NCI-H1436 (cell line): ENCODE measurements around the gene USP48.

Experiments
- DNase-seq: peaks from one replicate; lab custom pipeline; 2025; lab: John Stamatoyannopoulos, UW

The USP48 gene

DNA sequence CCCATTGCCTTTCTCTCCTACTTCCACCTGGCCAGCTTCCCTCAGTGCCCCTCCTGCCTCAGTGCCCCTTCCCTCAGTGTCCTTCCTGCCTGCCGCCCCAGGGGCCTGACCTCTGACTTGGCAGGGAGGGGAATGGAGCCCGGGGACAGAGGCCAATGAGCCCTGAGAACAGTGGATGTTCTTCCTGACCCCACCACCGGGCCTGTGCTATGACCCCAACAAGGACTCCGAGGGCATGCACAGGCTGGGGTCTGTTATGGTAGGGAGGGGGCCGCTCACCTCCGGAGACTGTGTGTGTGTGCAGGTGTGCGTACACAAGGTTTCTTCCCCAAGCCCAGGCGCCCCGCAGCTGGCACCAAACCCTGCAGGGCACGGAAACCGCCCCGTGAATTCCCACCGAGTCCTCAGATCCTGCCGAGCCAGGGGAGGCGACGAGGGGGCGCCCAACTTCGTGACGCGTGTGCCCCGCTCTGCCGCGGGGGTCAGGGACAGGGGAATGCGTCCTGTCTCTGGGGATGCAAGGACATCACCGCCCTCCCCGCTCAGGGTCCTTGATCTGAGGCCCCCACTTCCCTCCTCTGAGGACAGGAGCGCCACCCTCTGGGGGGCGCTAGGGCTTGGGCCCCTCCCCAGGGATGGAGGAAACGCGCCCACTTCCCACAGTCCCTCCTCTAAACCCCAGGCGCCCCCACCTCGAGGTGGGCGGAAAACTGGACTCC lies 114.6 kb downstream of the USP48 start:
- DNase-seq = no peak

DNA sequence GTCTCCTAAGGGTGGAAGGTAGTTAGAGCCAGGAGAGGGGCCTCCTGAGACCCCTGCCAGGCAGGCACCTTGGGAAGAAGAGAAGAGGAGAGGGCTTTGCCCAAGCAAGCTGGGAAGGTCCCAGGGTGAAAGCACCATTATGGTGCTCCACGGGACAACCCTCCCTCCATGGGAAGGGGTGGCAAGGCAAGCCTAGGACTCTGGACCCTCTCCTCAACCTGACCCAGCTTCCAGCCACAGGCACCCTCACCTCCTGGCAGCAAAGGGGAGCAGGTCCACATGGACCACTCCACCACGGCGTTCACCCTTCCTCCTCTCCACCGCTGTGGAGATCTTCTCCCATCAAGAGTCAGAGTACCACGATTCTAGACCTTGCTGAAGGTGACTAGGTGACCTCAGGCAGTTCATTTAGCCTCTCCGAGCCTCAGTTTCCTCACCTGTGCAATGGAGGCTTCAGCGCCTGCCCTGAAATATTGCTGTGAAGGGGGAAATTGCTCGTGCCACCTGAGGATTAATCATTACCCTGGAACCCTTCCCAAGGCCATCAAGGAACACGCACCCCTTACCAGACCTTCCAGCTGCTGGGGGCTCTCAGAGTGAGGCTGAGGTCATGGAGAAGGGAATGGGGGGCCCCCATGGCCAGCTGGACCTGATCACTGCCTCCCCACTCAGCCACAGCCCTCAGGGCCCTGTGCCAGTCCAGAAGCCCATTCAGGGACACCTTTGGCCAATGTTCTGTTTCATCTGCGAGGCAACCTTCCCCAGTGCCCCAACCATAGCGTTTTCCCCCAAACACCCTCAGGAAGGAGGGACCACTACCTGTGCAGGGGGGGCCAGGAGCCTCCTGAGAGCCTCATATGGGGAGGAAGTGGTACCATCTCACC lies 115.4 kb downstream of the USP48 start:
- DNase-seq = no peak

- DNase-seq = no peak
Observed at GRCh38 chr1:21666576-21667320, 116.2 kb downstream of the USP48 start.

- DNase-seq = no peak
Observed at GRCh38 chr1:21665711-21666575, 117.0 kb downstream of the USP48 start.

DNA sequence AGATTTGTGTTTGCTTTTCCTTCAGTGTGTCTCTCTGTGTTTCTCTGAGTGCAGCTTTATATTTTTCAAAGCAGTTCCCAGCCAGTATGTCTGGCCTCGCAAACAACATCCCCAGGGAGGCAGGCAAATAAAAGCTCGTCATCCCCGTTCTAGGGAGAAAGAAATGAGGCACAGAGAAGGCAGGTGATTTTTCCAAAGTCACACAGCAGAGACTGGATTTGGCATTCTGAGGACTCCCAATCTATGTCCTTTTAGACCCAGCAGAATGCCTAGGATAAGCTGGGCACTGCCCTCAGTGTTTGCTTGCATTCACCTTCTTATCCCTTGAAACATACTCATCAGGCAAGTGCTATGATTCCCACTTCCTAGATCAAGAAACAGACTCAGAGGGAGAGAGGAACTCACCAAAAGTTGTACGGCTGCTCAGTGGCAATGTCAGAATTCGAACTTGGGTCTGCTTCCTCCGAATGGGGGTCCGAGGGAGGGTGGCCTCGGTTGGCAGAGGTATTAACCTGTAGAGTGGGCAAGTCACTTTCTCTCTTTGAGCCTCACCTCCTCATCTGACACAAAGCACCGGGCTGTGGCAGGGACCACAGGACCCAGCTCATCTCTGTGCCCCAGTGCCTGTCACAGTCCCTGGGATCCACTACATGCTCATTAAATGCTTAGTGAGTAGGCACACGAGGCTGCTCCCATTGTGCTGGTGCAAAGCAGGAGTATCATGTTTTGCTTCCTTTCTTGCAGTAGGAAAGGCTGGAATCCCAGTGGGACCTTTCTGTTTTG lies 118.0 kb downstream of the USP48 start:
- no peak for DNase-seq

- no peak for DNase-seq
Observed at GRCh38 chr1:21663951-21664805, 118.8 kb downstream of the USP48 start.

GRCh38 chr1:21663248-21663950 lies 119.5 kb downstream of the USP48 start:
- no peak for DNase-seq

DNA sequence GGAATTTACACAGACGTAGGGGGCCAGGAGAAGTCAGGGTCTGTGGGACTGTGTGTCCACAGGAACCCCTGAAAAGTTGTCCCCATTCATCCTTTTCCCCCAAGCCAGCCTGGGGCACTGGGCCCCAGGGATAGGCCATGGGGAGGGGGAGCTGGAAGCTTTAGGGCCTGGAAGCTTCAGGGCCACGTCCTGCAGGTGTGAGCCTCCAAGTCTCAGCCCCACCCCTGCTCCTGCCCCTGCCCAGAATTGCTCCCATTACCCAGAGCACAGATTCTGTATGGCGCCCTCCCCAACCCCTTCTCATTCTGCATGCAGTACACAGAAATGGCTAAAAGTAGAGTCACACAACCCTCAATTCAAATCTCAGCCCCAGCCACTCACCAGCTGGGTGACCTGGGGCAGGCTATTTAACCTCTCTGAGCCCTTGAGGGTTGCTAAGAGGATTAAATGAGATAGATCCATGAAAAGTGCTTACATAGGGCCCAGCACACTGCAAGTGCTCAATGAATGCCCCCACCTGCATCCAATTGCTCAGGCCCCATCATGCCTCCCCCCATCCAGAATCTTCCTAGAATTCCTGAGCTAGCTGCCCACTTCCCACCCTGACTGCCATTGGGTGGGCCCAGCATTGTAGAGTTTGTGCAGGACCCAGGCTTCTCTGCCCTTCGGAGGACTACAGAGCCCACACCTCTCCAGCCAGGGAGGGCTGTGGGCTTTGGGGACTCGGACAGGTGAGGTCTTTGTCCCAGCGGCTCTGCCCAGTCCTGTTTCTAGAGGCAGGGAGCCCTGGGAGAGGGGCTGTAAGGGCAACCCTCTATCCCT lies 120.3 kb downstream of the USP48 start:
- no peak for DNase-seq

DNA sequence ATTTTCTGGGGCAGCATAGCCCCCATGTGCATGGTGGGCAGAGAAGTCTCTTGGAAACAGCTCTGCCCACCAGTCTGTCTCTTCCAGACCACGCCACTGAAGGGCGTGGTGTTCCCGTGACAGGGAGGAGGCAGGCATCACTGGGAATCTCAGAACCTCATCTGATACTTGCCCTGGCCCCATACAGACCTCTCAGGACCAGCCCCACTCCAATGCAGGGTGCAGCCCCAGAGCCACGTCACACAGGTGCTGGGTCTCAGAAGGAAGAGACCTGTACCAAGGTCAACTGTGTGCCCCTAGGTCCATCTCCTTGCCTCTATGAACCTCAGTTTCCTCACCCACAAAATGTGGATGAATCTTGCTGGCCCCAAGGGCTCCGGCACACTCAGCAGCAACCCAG lies 121.1 kb downstream of the USP48 start:
- DNase-seq = no peak

DNA sequence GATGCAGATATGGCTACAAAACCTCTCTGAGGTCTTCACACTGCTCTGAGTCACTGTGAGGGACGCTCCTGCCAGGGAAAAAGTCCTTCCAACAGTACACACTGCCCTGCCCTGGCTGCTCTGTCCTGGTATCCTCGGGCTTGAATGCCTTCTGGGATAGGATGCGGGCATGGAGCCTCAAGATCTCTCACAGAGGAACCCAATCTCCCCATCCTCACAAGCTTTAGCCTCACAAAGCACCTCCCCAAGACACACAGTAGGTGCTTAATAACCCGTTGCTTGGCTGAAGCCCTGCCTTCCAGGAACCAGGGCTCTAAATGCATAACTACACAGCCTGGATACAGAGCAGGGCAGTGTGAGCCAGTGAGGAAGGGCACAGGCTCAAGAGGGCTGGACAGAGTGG lies 123.0 kb downstream of the USP48 start:
- DNase-seq = no peak

GRCh38 chr1:21659099-21659923 lies 123.6 kb downstream of the USP48 start:
- DNase-seq = peak; percentile 82

- DNase-seq = no peak
Observed at GRCh38 chr1:21657456-21658190, 125.3 kb downstream of the USP48 start.

DNA sequence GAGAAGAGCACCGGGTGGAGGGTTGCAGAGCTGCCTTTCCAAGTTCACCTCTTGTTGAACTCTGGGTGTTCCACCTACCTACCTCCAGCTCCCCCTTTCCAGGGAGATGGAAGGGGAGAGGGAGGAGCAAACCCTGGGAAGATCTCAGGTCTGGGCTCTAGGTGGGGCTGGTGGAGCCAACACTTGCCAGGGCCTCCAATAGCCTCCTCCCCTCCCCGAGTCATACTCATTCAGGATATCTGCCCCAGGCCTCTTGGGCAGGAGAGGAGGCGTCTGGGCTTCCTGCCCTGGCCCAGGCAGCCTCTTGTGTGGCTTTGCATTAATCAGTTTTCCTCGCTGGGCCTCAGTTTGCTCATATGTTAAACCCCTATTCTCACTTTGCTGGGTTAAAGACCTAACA lies 127.2 kb downstream of the USP48 start:
- no peak for DNase-seq

DNA sequence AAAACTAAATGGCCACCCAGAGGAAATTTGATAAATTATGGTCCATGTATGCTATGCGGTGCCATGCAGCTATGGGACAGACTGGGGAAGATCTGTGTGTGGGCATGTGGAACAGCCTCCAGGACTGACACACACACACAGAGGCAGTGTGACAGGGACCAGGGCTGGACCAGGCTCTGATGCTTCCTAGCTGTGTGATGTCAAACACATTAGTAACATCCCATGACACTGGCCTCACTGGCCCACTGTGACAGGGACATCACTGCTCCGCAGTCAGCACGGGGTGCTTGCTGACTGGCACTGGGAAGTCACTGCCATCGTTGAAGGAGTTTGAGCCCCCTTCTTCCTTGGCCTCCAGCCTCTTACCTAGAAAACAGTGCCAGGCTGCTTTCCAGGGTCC lies 127.7 kb downstream of the USP48 start:
- no peak for DNase-seq

- no peak for DNase-seq
Observed at GRCh38 chr1:21654209-21654608, 128.7 kb downstream of the USP48 start.

DNA sequence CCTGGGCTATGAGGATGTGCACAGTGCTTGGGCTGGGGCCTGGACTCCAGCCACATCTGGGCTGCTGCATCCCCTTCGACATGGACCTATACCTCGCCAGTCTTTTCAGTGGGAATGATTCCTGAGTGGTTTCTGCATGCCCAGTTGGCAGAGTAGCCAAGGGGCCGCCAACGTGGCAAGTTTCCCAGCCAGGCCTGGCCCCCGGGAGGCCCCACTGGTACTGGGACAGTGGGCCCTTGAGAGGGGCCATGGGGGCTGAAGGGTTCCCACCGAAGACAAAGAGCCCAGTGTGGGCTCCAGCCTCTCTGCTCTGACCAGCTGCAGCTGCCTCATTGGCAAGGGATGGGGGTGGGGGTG lies 129.2 kb downstream of the USP48 start:
- no peak for DNase-seq
